K562 (cell line): Measurements from ENCODE around the gene NFATC1. TPM values are rescaled to one million over a fixed set of nuclear protein-coding genes. Genes with fewer than 3 reads are reported as not detected.

Experiments used
- ATAC-seq: fragments of 200-7000 bp; cut with Tn5 transposase; 3 replicates; pipeline ENCODE4 v1.9.1; 2020; ENCODE audit warnings: moderate library complexity
- BruUV-seq: library from RNA; stranded (reverse); fragments of 400-500 nt; replicated peaks from 2 replicates; lab custom pipeline; 2021; lab: Mats Ljungman, UMichigan
- CTCF ChIA-PET: fragments of 300-600 bp; formaldehyde crosslinking; extraction: SDS; loops from one replicate; lab custom pipeline; 2021; ENCODE audit warnings: low intra/inter-chr PET ratio; lab: Yijun Ruan, JAX
- POLR2A ChIA-PET: fragments of 300-600, 350-650 bp; sonication (Branson Sonifier 250); formaldehyde crosslinking; extraction: SDS; loops from one replicate; lab custom pipeline; 2021; ENCODE audit warnings: antibody characterized with exemption, inconsistent platforms; lab: Yijun Ruan, JAX
- DNase-seq, 4 experiments: peaks; one replicate each; pipeline versions ENCODE4 v3.0.0 to v3.0.0-alpha.2; 2011 to 2018; ENCODE audit warnings: low spot score in 3 of 4, mixed read lengths in 3 of 4; ENCODE audit errors: extremely low read depth in 1 of 4
- FAIRE-seq: peaks from 2 replicates; lab custom pipeline; 2011; peaks lifted over from hg19 to GRCh38; lab: Jason Lieb, UNC
- H2AFZ ChIP-seq: 2 replicates; pipeline ENCODE4 v1.6.0; 2011; ENCODE audit warnings: low read depth, low read length, control low read depth, inconsistent platforms
- H3K27ac ChIP-seq: fragments of 200-600 bp; 3 replicates; pipeline ENCODE4 v1.8.0; 2011; ENCODE audit warnings: low read depth, mild to moderate bottlenecking, control low read depth, inconsistent platforms, low read length, moderate library complexity, mixed read lengths; ENCODE audit errors: extremely low read depth
- H3K27me3 ChIP-seq, 2 experiments: fragments of 300-600 bp in 1 of 2; 2 replicates in 1 of 2; 3 replicates in 1 of 2; pipeline versions ENCODE4 v1.6.0 to v1.8.0; 2011; ENCODE audit warnings: inconsistent platforms in 2 of 2, low read length in 2 of 2, mild to moderate bottlenecking in 1 of 2, mixed read lengths in 1 of 2, moderate library complexity in 1 of 2; ENCODE audit not compliant: control insufficient read depth in 2 of 2, insufficient read depth in 2 of 2
- H3K36me3 ChIP-seq: fragments of 300-600 bp; 3 replicates; pipeline ENCODE4 v1.8.0; 2011; ENCODE audit warnings: mild to moderate bottlenecking, low read length, inconsistent platforms; ENCODE audit not compliant: control insufficient read depth, insufficient read depth
- H3K4me1 ChIP-seq, 2 experiments: fragments of 200-600 bp in 1 of 2; replicated peaks in 1 of 2; 2 replicates in 1 of 2; 3 replicates in 1 of 2; pipeline versions ENCODE4 v1.5.1 to v1.8.0; 2011; ENCODE audit warnings: inconsistent platforms in 2 of 2, low read length in 2 of 2, mild to moderate bottlenecking in 1 of 2, mixed read lengths in 1 of 2, moderate library complexity in 1 of 2; ENCODE audit not compliant: control insufficient read depth in 2 of 2, insufficient read depth in 2 of 2
- H3K4me2 ChIP-seq: 2 replicates; pipeline ENCODE4 v1.6.1; 2011; ENCODE audit warnings: low read length, control low read depth, inconsistent platforms, mixed read lengths; ENCODE audit not compliant: insufficient read depth
- H3K4me3 ChIP-seq: fragments of 200-600 bp; sonication (generic), shearing (Covaris generic); 2 replicates; pipeline ENCODE4 v1.5.1; 2016; ENCODE audit warnings: control low read depth, inconsistent platforms
- H3K79me2 ChIP-seq: fragments of 200-600 bp; 3 replicates; pipeline ENCODE4 v1.8.0; 2011; ENCODE audit warnings: low read length, inconsistent platforms; ENCODE audit not compliant: control insufficient read depth, insufficient read depth
- H3K9ac ChIP-seq, 2 experiments: 2 replicates each; pipeline versions ENCODE4 v1.6.0 to v1.6.1; 2011; ENCODE audit warnings: low read depth in 2 of 2, low read length in 2 of 2, control low read depth in 1 of 2, inconsistent platforms in 1 of 2, mild to moderate bottlenecking in 1 of 2, mixed read lengths in 1 of 2; ENCODE audit not compliant: insufficient read depth in 1 of 2
- H3K9me1 ChIP-seq: one replicate; pipeline ENCODE4 v1.6.0; 2011; ENCODE audit warnings: inconsistent platforms, mild to moderate bottlenecking, low read length, moderate library complexity; ENCODE audit not compliant: control insufficient read depth, insufficient read depth
- H3K9me3 ChIP-seq: replicated peaks from 2 replicates; pipeline ENCODE4 v1.5.1; 2011; ENCODE audit warnings: low read depth, low read length, inconsistent platforms; ENCODE audit not compliant: control insufficient read depth, insufficient read depth
- H4K20me1 ChIP-seq: replicated peaks from 2 replicates; pipeline ENCODE4 v1.6.1; 2011; ENCODE audit warnings: low read length, inconsistent platforms, mixed read lengths; ENCODE audit not compliant: control insufficient read depth, insufficient read depth
- ARID1B ChIP-seq: fragments of 450-650 bp; IDR thresholded peaks from 2 replicates; pipeline ENCODE4 v1.6.1; 2016; ENCODE audit warnings: antibody characterized with exemption, mild to moderate bottlenecking, inconsistent platforms
- CBFA2T2 ChIP-seq: fragments of 450-650 bp; conservative IDR thresholded peaks from 2 replicates; pipeline ENCODE4 v1.6.1; 2017; ENCODE audit warnings: mild to moderate bottlenecking
- CBFA2T3 ChIP-seq: fragments of 450-650 bp; IDR thresholded peaks from 2 replicates; pipeline ENCODE4 v1.6.1; 2017
- EGR1 ChIP-seq: fragments of 450-650 bp; conservative IDR thresholded peaks from 2 replicates; pipeline ENCODE4 v1.6.1; 2017; ENCODE audit warnings: mild to moderate bottlenecking
- EP400 ChIP-seq: fragments of 450-650 bp; IDR thresholded peaks from 2 replicates; pipeline ENCODE4 v1.6.1; 2017; ENCODE audit warnings: antibody characterized with exemption, mild to moderate bottlenecking, moderate library complexity
- HNRNPUL1 ChIP-seq: fragments of 200-400 bp; formaldehyde crosslinking; IDR thresholded peaks from 2 replicates; pipeline ENCODE4 v1.6.1; 2017; ENCODE audit warnings: low read length
- MYBL2 ChIP-seq, 2 experiments: fragments of 450-650 bp in 1 of 2; sonication (generic) in 1 of 2; formaldehyde crosslinking in 1 of 2; IDR thresholded peaks; 2 replicates each; pipeline versions ENCODE4 v1.6.1 to v1.8.1; 2017 to 2022; ENCODE audit warnings: borderline replicate concordance in 1 of 2, inconsistent platforms in 1 of 2, low read depth in 1 of 2, mild to moderate bottlenecking in 1 of 2, missing genetic modification reagents in 1 of 2, moderate library complexity in 1 of 2
- NCOR1 ChIP-seq: fragments of 450-650 bp; IDR thresholded peaks from 2 replicates; pipeline ENCODE4 v1.6.1; 2016; ENCODE audit warnings: mild to moderate bottlenecking, moderate library complexity
- NFIC ChIP-seq: fragments of 450-650 bp; IDR thresholded peaks from 2 replicates; pipeline ENCODE4 v1.6.1; 2017; ENCODE audit warnings: mild to moderate bottlenecking, inconsistent platforms
- POLR2G ChIP-seq: fragments of 200-400 bp; formaldehyde crosslinking; IDR thresholded peaks from 2 replicates; pipeline ENCODE4 v1.6.1; 2017; ENCODE audit warnings: low read depth, mild to moderate bottlenecking, antibody characterized with exemption, low read length, moderate library complexity
- PTRF ChIP-seq: fragments of 450-650 bp; IDR thresholded peaks from 2 replicates; pipeline ENCODE4 v1.6.1; 2016; ENCODE audit warnings: mild to moderate bottlenecking, missing genetic modification characterization, missing compliant biosample characterization
- RBFOX2 ChIP-seq: fragments of 200-400 bp; formaldehyde crosslinking; IDR thresholded peaks from 2 replicates; pipeline ENCODE4 v1.6.1; 2017; ENCODE audit warnings: low read depth, mild to moderate bottlenecking, low read length, moderate library complexity
- RBM15 ChIP-seq: fragments of 200-400 bp; formaldehyde crosslinking; IDR thresholded peaks from 2 replicates; pipeline ENCODE4 v1.6.1; 2018; ENCODE audit warnings: mild to moderate bottlenecking, low read length, moderate library complexity; ENCODE audit not compliant: insufficient read depth
- SMAD4 ChIP-seq: fragments of 250-450 bp; sonication (Bioruptor Pico); conservative IDR thresholded peaks from 2 replicates; pipeline ENCODE4 v1.8.0; 2021; ENCODE audit warnings: inconsistent platforms, mild to moderate bottlenecking, moderate library complexity
- SMARCA4 ChIP-seq: fragments of 450-650 bp; IDR thresholded peaks from 2 replicates; pipeline ENCODE4 v1.6.1; 2016
- TAL1 ChIP-seq: fragments of 450-650 bp; IDR thresholded peaks from 2 replicates; pipeline ENCODE4 v1.6.1; 2016; ENCODE audit warnings: mild to moderate bottlenecking
- TCF3 ChIP-seq: sonication (generic); formaldehyde crosslinking; IDR thresholded peaks from 2 replicates; pipeline ENCODE4 v1.4.0; 2020; ENCODE audit warnings: mild to moderate bottlenecking, missing genetic modification reagents
- TEAD4 ChIP-seq, 2 experiments: sonication (generic) in 1 of 2; formaldehyde crosslinking in 1 of 2; IDR thresholded peaks; 2 replicates each; pipeline versions ENCODE4 v1.6.1 to v1.8.0; 2012 to 2022; ENCODE audit warnings: borderline replicate concordance in 1 of 2, inconsistent platforms in 1 of 2, low read length in 1 of 2, mild to moderate bottlenecking in 1 of 2, missing genetic modification reagents in 1 of 2
- ZBTB11 ChIP-seq, 3 experiments: fragments of 200-800 bp in 1 of 3; fragments of 250-450 bp in 1 of 3; fragments of 450-650 bp in 1 of 3; sonication (Bioruptor Pico) in 1 of 3; sonication (Bioruptor generic) in 1 of 3; formaldehyde crosslinking in 1 of 3; IDR thresholded peaks; 2 replicates each; pipeline versions ENCODE4 v1.6.1 to v1.8.0; 2016 to 2022; ENCODE audit warnings: mild to moderate bottlenecking in 2 of 3, missing genetic modification characterization in 2 of 3, missing compliant biosample characterization in 1 of 3, moderate library complexity in 1 of 3
- WGBS: fragments of 100-300 bp; shearing (Covaris generic); methylation state at CpG from one replicate; pipeline ENCODE4 v1.1.6; 2016; ENCODE audit warnings: low coverage, mixed read lengths; ENCODE audit not compliant: insufficient coverage; ENCODE audit errors: missing lambda C conversion rate; 5-methylcytosine and 5-hydroxymethylcytosine counted together
- in situ Hi-C: fragments of 300-500 bp; cut with MboI; formaldehyde crosslinking; loops from 4 replicates; pipeline ENCODE4 v1.15.0; 2018; ENCODE audit warnings: inconsistent platforms, mixed read lengths
- intact Hi-C: fragments of 100-400 bp; cut with micrococcal nuclease; formaldehyde crosslinking; loops from 2 replicates; pipeline ENCODE4 v1.14.2; 2022
- polyA plus RNA-seq, 8 experiments: library from polyadenylated mRNA; depleted of rRNA in 4 of 8; stranded (reverse) in 5 of 8; unstranded in 3 of 8; fragments of >200 nt; fragmentation: Nextera tagmentation in 2 of 8; fragmentation: Illumina TruSeq in 1 of 8; extraction: Ambion mirVana in 2 of 8; extraction: Trizol in 1 of 8; gene quantifications; 2 replicates each; pipeline versions ENCODE4 v1.2.1 to v1.2.3, GENCODE V29; 2011 to 2014; ENCODE audit warnings: inconsistent platforms in 1 of 8, missing spikeins in 1 of 8
- total RNA-seq, 7 experiments: library from RNA; depleted of rRNA in 6 of 7; stranded (reverse); fragments of >200 nt in 6 of 7; fragmentation: Illumina TruSeq in 2 of 7; extraction: Trizol in 2 of 7; gene quantifications; 2 replicates each; pipeline versions ENCODE4 v1.2.1 to v1.2.3, GENCODE V29; 2011 to 2021; ENCODE audit warnings: low replicate concordance in 1 of 7

The NFATC1 gene
- total and polyA plus RNA-seq, 9 of the 15 experiments (the other 6 are each of a cell fraction or from before 2014, with no cell fraction given) = 1.1 to 16.4 (median 2.5) TPM

GRCh38 chr18:79519751-79520477 lies 124.2 kb downstream of the NFATC1 start:
- peak overlapping the region; percentile 51 to 80 for H3K9ac ChIP-seq
- peak; percentile 78 for TF ChIP-seq TCF3
- TF ChIP-seq PTRF = no peak
- TF ChIP-seq MYBL2 (IDR thresholded peaks at IDR 0.05; ENCODE audit: low read depth) = no peak
- TF ChIP-seq MYBL2 (CRISPR knock-in tag; IDR thresholded peaks at IDR 0.05; ENCODE audit: borderline replicate concordance) = no peak
- no peak for TF ChIP-seq RBM15
- TF ChIP-seq SMARCA4 = 0 out of 2 replicates have a peak, but pooled peaks have one; percentile 30
- 0 out of 6 replicates have a peak, but pooled peaks of 1 of the 3 experiments have one; percentile 22 for TF ChIP-seq ZBTB11 (CRISPR knock-in tag; IDR thresholded peaks at IDR 0.05)
- 0 out of 2 replicates have a peak, but pooled peaks have one; percentile 41 for TF ChIP-seq TEAD4 (IDR thresholded peaks at IDR 0.05; ENCODE audit: low read length)
- no peak for TF ChIP-seq TEAD4 (CRISPR knock-in tag; IDR thresholded peaks at IDR 0.05; ENCODE audit: borderline replicate concordance)
- TF ChIP-seq ARID1B = peak; percentile 76
- TF ChIP-seq NCOR1 = peak; percentile 37; the same call in 1 of the 2 replicates
- peak; percentile 21; the same call in 1 of the 2 replicates for TF ChIP-seq EGR1
- TF ChIP-seq SMAD4 = 0 out of 2 replicates have a peak, but pooled peaks have one; percentile 36
- TF ChIP-seq EP400 = no peak
- peak; percentile 46 for TF ChIP-seq CBFA2T2
- peak; percentile 62 for TF ChIP-seq POLR2G
- TF ChIP-seq HNRNPUL1 = no peak
- peak; percentile 76 for TF ChIP-seq CBFA2T3
- peak; percentile 63; the same call in 1 of the 2 replicates for TF ChIP-seq RBFOX2
- peak; percentile 34 for TF ChIP-seq NFIC
- peak; percentile 49; the same call in 1 of the 2 replicates for TF ChIP-seq TAL1

More at GRCh38 chr18:79519751-79520477, 124.2 kb downstream of the NFATC1 start:
- no peaks in the 10 kb centered on the region for H3K79me2 ChIP-seq
- H2AFZ ChIP-seq = 0 out of 2 replicates have a peak overlapping the region, but pooled peaks have one; percentile 1
- intact Hi-C loops (no loop called here), in situ Hi-C loops (no loop called here)
- ChIA-PET POLR2A (interaction anchor here (0.6 to 1.1 kb wide), 4 partner anchors 40 to 708 kb away, joined by 3 to 5 read pairs (median 3); no protein-coding TSS in a partner anchor), CTCF (interaction anchor here (0.6 kb wide), 1 partner anchor 38 kb away, joined by 4 read pairs; no protein-coding TSS in a partner anchor)
- DNase-seq (peak; percentile 20 to 66 (median 29)), ATAC-seq (peak; percentile 83), FAIRE-seq (peak; percentile 44)
- H3K9me1 ChIP-seq = no peaks in the 10 kb centered on the region
- WGBS = 31% methylated on average over 11 of the region's 37 CpGs
- H3K27me3 ChIP-seq = no peaks in the 10 kb centered on the region
- peaks cover 12 to 39% of the 10 kb centered on the region in 2 experiments; a peak in 4 of 5 replicates for H3K4me1 ChIP-seq
- no peaks in the 10 kb centered on the region for H3K36me3 ChIP-seq
- H4K20me1 ChIP-seq = no peaks in the 10 kb centered on the region
- peak overlapping the region; percentile 19 for H3K4me3 ChIP-seq
- H3K4me2 ChIP-seq = peak overlapping the region; percentile 58
- BruUV-seq = no TSS peak
- peak overlapping the region; percentile 64; the same call in 2 of the 3 replicates for H3K27ac ChIP-seq
- H3K9me3 ChIP-seq = no peaks in the 10 kb centered on the region
